B cell (primary cell): ENCODE measurements around the gene TTLL11.

Experiments
- CTCF ChIP-seq: fragments of 200-600 bp; IDR thresholded peaks from one replicate; pipeline ENCODE4 v1.8.0; 2022; ENCODE audit warnings: antibody characterized with exemption, mild to moderate bottlenecking
- EZH2 ChIP-seq: IDR thresholded peaks from 2 replicates; pipeline ENCODE4 v1.6.1; 2012; ENCODE audit warnings: borderline replicate concordance, low read depth, mild to moderate bottlenecking, moderate library complexity, low read length; ENCODE audit not compliant: insufficient read depth, poor library complexity, severe bottlenecking

GRCh38 chr9:121785673-121786542, 307.2 kb downstream of the TTLL11 start:
- TF ChIP-seq EZH2 (no peak), CTCF (no peak)
